T1000 (cell line): Measurements from ENCODE around the gene SLC38A3.

Experiments used
- DNase-seq: peaks from one replicate; lab custom pipeline; 2025; ENCODE audit warnings: mixed read lengths; lab: John Stamatoyannopoulos, UW

Gene SLC38A3

DNA sequence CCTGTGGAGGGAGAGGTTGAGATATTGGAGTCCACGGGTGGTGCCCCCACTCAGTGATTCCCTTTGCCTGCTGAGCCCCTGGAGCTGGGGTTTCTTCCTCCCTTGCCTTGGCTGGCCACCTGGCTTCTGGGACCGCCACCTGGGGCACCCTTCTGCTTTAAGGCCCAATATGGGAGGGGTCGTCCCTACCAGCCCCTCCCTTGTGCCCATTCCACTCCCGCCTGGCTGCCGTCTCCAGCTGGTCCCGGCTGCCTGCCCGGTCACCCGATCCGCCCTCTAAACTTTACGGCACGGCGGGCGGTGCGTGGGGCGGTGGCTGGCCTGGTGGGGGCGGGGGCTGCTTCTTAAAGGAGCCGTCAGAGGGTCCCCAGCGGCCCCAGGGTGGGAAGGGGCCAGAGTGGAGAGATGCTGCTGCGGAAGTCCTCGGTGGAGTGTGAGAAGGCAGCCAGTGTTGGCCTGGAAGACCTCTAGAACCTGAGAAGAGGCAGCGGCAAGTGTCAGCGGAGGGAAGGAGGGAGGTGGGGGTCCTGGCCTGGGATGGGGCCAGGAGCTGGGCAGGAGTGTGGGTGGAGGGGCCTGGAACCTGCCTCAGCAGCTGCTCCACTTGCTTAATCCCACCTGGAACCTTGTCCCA, 62.3 kb downstream of the SLC38A3 start:
- DNase-seq = no peak

DNA sequence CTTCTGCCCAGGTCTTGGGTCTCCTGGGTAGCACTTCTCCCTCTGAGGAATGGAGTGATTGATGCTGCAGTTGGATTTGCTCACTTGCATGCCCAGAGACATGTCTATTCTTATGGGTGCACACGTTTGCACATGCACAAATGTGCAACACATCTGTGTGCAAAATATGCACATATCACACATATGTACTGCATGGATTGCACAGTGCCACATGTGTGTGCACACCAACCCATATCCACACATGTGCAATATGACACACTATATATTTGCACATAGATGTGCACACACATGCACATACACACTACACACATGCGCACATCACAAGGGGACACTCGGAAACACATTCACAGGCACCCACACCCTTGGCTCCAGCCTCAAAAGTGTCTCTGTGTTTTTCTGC, 63.2 kb downstream of the SLC38A3 start:
- DNase-seq = no peak

DNA sequence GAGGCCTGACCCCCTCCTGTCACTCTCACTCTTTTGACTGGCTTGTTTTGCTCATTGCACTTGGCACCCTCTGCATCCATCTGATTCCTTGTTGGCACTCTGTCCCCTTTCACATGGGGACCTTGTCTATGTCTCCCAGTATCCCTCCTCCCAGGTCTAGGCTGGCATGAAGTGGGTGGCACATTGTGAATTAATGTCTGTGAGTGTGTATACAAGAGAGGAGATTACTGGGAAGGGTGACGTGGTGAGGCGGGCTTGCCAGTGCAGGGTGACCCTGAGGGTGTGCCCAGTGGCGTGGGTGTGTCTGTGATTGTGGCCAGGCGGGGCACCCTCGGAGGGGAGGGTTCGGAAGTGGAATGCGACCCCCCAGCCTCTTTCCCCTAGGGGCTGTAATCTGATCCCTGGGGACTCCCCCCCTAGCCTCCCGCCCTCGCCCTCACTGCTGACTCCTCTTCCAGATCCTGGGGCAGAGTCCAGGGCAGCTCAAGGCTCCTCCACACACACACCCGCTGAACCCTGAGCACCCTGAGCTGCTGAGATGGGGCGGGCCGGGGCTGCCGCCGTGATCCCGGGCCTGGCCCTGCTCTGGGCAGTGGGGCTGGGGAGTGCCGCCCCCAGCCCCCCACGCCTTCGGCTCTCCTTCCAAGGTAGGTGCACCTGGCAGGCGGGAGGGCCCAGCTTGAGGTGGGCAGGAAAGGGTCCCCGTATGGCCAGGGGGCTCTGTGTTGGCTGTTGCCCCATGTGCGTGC, 63.8 kb downstream of the SLC38A3 start, which contains the start of gene SEMA3B:
Gene SEMA3B (plus strand): TSS at position 445 of the 749 bp plus-strand sequence. CDS start 94 bp downstream, at position 539.
- peak; percentile 91 for DNase-seq

DNA sequence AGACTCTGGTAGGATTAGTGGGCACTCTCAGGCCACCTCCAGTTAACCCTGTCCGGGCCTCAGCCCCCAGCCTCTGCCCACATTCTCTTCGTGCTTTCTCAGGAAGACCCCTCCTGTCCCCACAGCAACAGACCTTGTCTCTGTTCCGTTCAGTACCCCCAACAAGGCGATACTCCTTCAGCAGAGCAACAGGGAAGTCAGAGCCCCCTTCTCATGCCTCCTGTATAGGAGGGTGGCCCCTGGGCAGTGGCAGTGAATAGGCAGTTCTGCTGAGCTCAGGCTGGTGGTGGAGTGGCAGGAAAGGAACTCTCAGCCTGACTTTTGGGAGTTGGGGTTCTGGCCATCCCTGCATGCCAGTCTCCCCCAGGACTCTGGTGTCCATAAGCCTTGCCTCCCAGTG, 64.4 kb downstream of the SLC38A3 start:
- DNase-seq = no peak

GRCh38 chr3:50269977-50270413, 64.9 kb downstream of the SLC38A3 start:
- peak; percentile 38 for DNase-seq

DNA sequence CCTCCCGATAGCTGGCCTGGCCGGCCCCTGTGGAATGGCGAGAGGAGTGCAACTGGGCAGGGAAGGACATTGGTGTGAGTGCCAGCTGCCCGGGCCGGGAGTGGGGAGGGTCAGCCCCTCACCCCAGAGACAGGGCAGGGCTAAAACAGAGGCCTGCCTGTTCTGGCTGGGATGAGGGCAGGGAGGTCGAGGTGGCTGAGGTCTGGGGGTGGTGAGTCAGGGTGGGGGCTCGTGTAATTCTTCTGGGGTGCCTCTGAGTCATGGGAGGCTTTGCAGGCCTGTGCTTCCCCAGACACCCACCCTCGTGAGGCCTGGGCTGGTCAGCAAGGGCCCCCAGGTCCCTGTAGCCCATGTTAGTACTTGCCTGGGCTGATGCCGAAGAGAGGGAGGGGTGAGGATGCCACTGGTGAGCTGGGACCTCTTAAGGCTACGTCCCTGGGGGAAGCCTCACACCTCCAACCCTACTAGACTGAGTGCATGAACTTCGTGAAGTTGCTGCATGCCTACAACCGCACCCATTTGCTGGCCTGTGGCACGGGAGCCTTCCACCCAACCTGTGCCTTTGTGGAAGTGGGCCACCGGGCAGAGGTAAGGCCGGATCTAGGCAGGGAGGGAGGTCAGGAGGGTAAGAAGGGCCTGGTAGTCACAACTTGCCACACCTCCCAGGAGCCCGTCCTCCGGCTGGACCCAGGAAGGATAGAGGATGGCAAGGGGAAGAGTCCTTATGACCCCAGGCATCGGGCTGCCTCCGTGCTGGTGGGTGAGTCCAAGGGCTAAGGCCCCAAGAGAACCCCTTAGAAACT, 65.6 kb downstream of the SLC38A3 start:
- no peak for DNase-seq
